Rectal smooth muscle tissue (tissue), 1 donor: ENCODE data around the gene SCNM1.
A peak's percentile ranks its signal among the peaks of the same experiment; 100 is the strongest.

Experiments
- H3K27ac ChIP-seq: one replicate; pipeline ENCODE4 v1.7.0; 2013; ENCODE audit warnings: low read depth, low read length, inconsistent platforms
- H3K27me3 ChIP-seq: one replicate; pipeline ENCODE4 v1.7.0; 2013; ENCODE audit warnings: low read length; ENCODE audit not compliant: control insufficient read depth, insufficient read depth
- H3K36me3 ChIP-seq: one replicate; pipeline ENCODE4 v1.7.0; 2013; ENCODE audit warnings: low read length; ENCODE audit not compliant: control insufficient read depth, insufficient read depth
- H3K4me1 ChIP-seq: one replicate; pipeline ENCODE4 v1.7.0; 2013; ENCODE audit warnings: low read length; ENCODE audit not compliant: control insufficient read depth, insufficient read depth
- H3K4me3 ChIP-seq: one replicate; pipeline ENCODE4 v1.7.0; 2013; ENCODE audit warnings: low read length
- H3K9ac ChIP-seq: one replicate; pipeline ENCODE4 v1.7.0; 2013; ENCODE audit warnings: low read length

The SCNM1 gene

GRCh38 chr1:151158326-151158725, 7.6 kb upstream of the SCNM1 start:
- Histone ChIP-seq H3K9ac (no peak overlapping the region), H3K36me3 (peaks cover 27% of the 10 kb centered on the region), H3K27ac (no peak overlapping the region), H3K27me3 (no peaks in the 10 kb centered on the region), H3K4me1 (no peaks in the 10 kb centered on the region), H3K4me3 (no peak overlapping the region)

- Histone ChIP-seq H3K4me3 (no peak overlapping the region), H3K9ac (no peak overlapping the region), H3K27me3 (no peaks in the 10 kb centered on the region), H3K4me1 (no peaks in the 10 kb centered on the region), H3K27ac (no peak overlapping the region), H3K36me3 (peaks cover 27% of the 10 kb centered on the region)
These were observed 7.1 kb upstream of the SCNM1 start for GRCh38 chr1:151158751-151159251.

- Histone ChIP-seq H3K4me3 (no peak overlapping the region), H3K36me3 (peaks cover 27% of the 10 kb centered on the region), H3K9ac (no peak overlapping the region), H3K27ac (no peak overlapping the region), H3K4me1 (peaks cover 2% of the 10 kb centered on the region), H3K27me3 (no peaks in the 10 kb centered on the region)
These were observed 6.6 kb upstream of the SCNM1 start for GRCh38 chr1:151159373-151159772.

GRCh38 chr1:151164732-151165280, 1.1 kb upstream of the SCNM1 start:
- peak overlapping the region; percentile 63 for H3K9ac ChIP-seq
- H3K36me3 ChIP-seq = peaks cover 13% of the 10 kb centered on the region

GRCh38 chr1:151165281-151165737, 635 bp upstream of the SCNM1 start:
- H3K27me3 ChIP-seq = no peaks in the 10 kb centered on the region
- H3K9ac ChIP-seq = peak overlapping the region; percentile 63
- peak overlapping the region; percentile 95 for H3K27ac ChIP-seq
- peaks cover 13% of the 10 kb centered on the region for H3K36me3 ChIP-seq
- peaks cover 8% of the 10 kb centered on the region for H3K4me1 ChIP-seq
- peak overlapping the region; percentile 97 for H3K4me3 ChIP-seq

More at GRCh38 chr1:151164732-151165280, 1.1 kb upstream of the SCNM1 start:
- H3K4me3 ChIP-seq = peak overlapping the region; percentile 97
- H3K27ac ChIP-seq = peak overlapping the region; percentile 95
- H3K4me1 ChIP-seq = peaks cover 8% of the 10 kb centered on the region
- no peaks in the 10 kb centered on the region for H3K27me3 ChIP-seq

GRCh38 chr1:151166505-151166956, 587 bp downstream of the SCNM1 start:
- Histone ChIP-seq H3K4me3 (peak overlapping the region; percentile 97), H3K9ac (peak overlapping the region; percentile 95), H3K36me3 (peaks cover 16% of the 10 kb centered on the region), H3K4me1 (peaks cover 8% of the 10 kb centered on the region), H3K27me3 (no peaks in the 10 kb centered on the region), H3K27ac (peak overlapping the region; percentile 67)

- no peak overlapping the region for H3K9ac ChIP-seq
- H3K27ac ChIP-seq = no peak overlapping the region
- H3K4me1 ChIP-seq = peaks cover 8% of the 10 kb centered on the region
- peaks cover 12% of the 10 kb centered on the region for H3K36me3 ChIP-seq
- H3K27me3 ChIP-seq = no peaks in the 10 kb centered on the region
- peak overlapping the region; percentile 97 for H3K4me3 ChIP-seq
These were observed 1.2 kb downstream of the SCNM1 start for GRCh38 chr1:151167116-151167515.

- Histone ChIP-seq H3K27me3 (no peaks in the 10 kb centered on the region), H3K27ac (no peak overlapping the region), H3K4me1 (no peaks in the 10 kb centered on the region), H3K9ac (no peak overlapping the region), H3K4me3 (no peak overlapping the region), H3K36me3 (peaks cover 22% of the 10 kb centered on the region)
These were observed 5.2 kb downstream of the SCNM1 start for GRCh38 chr1:151171190-151171589.

- Histone ChIP-seq H3K36me3 (peaks cover 30% of the 10 kb centered on the region), H3K27me3 (no peaks in the 10 kb centered on the region), H3K4me3 (no peak overlapping the region), H3K4me1 (no peaks in the 10 kb centered on the region), H3K27ac (no peak overlapping the region), H3K9ac (no peak overlapping the region)
These were observed 9.2 kb downstream of the SCNM1 start for GRCh38 chr1:151175041-151175741.

GRCh38 chr1:151175863-151176262, 9.9 kb downstream of the SCNM1 start, which contains the start of gene TMOD4:
Gene TMOD4 (minus strand): TSS chr1:151175981. CDS start chr1:151174875, 1,106 bp downstream.
- H3K27ac ChIP-seq = no peak within 1 kb of the TSS
- H3K36me3 ChIP-seq = peaks cover 26% of the 10 kb centered on the region
- no peaks in the 10 kb centered on the region for H3K4me1 ChIP-seq
- no peaks in the 10 kb centered on the region for H3K27me3 ChIP-seq
- no peak within 1 kb of the TSS for H3K4me3 ChIP-seq
- H3K9ac ChIP-seq = no peak within 1 kb of the TSS

GRCh38 chr1:151176514-151177045, 10.6 kb downstream of the SCNM1 start:
- Histone ChIP-seq H3K4me1 (no peaks in the 10 kb centered on the region), H3K4me3 (no peak overlapping the region), H3K27ac (no peak overlapping the region), H3K27me3 (no peaks in the 10 kb centered on the region), H3K36me3 (peaks cover 24% of the 10 kb centered on the region), H3K9ac (no peak overlapping the region)

- Histone ChIP-seq H3K27ac (no peak overlapping the region), H3K36me3 (peaks cover 22% of the 10 kb centered on the region), H3K9ac (no peak overlapping the region), H3K27me3 (no peaks in the 10 kb centered on the region), H3K4me3 (no peak overlapping the region), H3K4me1 (peaks cover 6% of the 10 kb centered on the region)
These were observed 18.3 kb downstream of the SCNM1 start for GRCh38 chr1:151184211-151184610.
